GM13977 (cell line): ENCODE measurements around the gene WNT5A.

Source experiments
- DNase-seq: peaks from one replicate; pipeline ENCODE4 v3.0.0; 2012; ENCODE audit warnings: low spot score
- in situ Hi-C: fragments of 300-500 bp; cut with MboI; formaldehyde crosslinking; loops from one replicate; pipeline ENCODE4 v1.12.0; 2022; ENCODE audit warnings: low sequenced_read_pairs, low pct_unique_long_range_greater_than_20kb, mixed read lengths, inconsistent platforms; ENCODE audit not compliant: unreplicated experiment
- TF ChIP-seq, protein P1 (sequence below): IDR thresholded peaks from 2 replicates; pipeline ENCODE4 v1.5.1; 2012; ENCODE audit warnings: mild to moderate bottlenecking, control low read depth; ENCODE audit not compliant: insufficient read depth; ENCODE audit errors: extremely low read depth, missing control alignments

The WNT5A gene

DNA sequence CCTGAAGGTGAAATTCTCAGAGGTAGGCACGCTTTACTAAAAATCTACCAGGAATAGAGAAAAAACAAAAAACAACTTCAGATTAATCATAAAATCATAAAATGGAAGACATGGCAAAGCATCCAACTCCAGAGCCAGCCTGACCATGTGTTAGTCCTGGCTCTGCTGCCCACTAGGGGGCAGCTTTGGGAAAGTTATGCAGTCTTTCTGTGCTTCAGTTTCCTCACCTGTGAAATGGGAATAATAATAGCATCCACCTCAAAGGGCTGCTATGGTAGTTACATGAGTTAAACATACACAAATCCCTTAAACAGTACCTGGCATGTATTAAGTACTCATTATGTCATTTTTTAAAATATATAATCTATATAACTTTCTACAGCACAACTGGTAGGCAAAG lies 52.3 kb downstream of the WNT5A start:
- in situ Hi-C loops = no loop called here
- TF ChIP-seq, protein P1, sequence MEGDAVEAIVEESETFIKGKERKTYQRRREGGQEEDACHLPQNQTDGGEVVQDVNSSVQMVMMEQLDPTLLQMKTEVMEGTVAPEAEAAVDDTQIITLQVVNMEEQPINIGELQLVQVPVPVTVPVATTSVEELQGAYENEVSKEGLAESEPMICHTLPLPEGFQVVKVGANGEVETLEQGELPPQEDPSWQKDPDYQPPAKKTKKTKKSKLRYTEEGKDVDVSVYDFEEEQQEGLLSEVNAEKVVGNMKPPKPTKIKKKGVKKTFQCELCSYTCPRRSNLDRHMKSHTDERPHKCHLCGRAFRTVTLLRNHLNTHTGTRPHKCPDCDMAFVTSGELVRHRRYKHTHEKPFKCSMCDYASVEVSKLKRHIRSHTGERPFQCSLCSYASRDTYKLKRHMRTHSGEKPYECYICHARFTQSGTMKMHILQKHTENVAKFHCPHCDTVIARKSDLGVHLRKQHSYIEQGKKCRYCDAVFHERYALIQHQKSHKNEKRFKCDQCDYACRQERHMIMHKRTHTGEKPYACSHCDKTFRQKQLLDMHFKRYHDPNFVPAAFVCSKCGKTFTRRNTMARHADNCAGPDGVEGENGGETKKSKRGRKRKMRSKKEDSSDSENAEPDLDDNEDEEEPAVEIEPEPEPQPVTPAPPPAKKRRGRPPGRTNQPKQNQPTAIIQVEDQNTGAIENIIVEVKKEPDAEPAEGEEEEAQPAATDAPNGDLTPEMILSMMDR = peak; percentile 74
- DNase-seq = peak; percentile 20

DNA sequence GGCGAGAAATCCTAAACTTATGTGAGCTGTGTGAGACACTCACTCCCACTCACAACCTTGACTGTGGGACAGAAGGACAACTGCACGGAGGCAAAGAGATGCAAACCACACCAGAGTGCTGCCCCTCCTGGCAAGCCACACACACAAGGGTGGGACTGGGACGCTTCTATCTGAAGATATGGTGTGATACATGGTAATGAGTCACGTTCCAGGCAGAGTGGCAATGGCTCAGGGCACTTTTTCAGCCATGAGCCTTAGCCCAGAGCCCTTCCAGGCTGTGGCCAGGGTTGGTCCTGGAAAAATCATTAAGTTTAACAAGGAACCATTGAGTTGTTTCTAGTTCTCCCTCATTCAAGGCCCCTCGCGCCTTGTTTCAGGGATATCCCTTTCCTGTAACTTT lies 56.1 kb downstream of the WNT5A start:
- in situ Hi-C loops = no loop called here
- TF ChIP-seq, protein P1 = no peak

DNA sequence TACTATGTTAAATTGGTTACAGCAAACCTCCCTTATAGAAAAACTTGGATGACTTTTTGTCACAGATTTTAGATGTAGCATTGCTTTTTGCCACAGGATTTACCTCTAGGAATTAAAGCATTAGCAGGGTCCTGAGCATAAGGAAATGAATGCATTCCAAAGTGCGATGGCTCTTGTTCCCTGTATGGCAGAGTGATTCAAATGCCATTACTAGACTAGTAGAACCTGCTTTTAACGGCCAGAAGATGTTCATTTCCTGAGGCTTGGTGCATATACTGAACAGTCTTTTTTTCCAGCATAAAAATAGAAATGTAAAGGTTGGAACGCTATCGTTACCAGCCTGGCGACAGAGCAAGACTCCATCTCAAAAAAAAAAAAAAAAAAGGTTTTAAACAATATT lies 59.4 kb downstream of the WNT5A start:
- TF ChIP-seq, protein P1 = no peak
- DNase-seq = no peak
- in situ Hi-C loops = no loop called here

More for the DNA sequence above, 56.1 kb downstream of the WNT5A start:
- DNase-seq = no peak

DNA sequence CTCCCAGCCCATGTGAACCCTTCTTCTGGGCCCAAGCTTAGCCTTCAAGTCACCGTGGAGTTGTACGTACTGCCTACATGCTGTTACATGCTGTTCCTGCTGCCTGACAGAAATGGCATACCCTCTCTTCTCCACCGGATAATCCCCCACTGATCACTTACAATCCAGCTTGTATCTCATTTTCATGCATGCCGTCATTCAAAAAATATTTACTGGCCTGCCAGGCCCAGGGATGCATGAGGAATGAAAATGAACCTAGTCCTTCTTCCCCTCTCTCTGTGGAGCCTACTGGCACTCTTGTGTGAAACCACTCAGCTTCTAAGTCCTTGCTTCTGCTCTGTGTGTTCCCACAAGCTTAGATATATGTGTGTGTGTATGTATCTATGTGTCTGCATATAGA lies 60.6 kb downstream of the WNT5A start:
- DNase-seq = no peak
- in situ Hi-C loops = no loop called here
- TF ChIP-seq, protein P1 = no peak

GRCh38 chr3:55423782-55424181 lies 63.3 kb downstream of the WNT5A start:
- no peak for DNase-seq
- in situ Hi-C loops = no loop called here
- TF ChIP-seq, protein P1 = no peak

- TF ChIP-seq, protein P1 = no peak
- in situ Hi-C loops = no loop called here
- no peak for DNase-seq
Measured at GRCh38 chr3:55417211-55417610, 69.9 kb downstream of the WNT5A start.

DNA sequence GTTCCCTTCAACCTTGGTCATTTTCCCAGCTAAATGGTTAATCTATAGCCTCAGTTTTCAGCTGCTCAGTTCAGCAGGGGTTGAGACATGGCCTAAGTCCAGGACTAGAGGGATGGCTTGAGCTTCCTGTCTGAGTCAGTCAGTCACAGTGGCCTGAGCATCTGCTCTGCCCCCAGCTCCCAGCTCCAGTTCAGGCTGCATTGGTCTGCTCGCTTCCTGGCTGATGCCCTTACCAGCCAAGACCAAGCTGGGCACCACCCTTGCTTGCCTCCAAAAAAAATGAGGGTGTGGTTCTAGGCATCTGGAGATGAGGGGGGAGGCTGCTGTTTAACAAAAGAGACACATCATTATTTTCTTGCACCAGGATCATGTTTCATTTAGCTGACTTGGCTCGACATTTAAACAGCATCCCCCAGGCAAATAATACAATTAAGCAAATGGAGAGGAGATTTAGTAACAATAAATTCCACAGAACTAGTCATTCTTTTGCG lies 70.7 kb downstream of the WNT5A start:
- DNase-seq = no peak
- TF ChIP-seq, protein P1 = no peak
- in situ Hi-C loops = no loop called here
